ENCODE data around the gene MAP3K7. TPM values are rescaled to one million over a fixed set of nuclear protein-coding genes. Genes with fewer than 3 reads are reported as not detected.

Gene MAP3K7
- 16.4 TPM for total RNA-seq
- long read RNA-seq, full-length matches to known transcripts = 56 of 72 reads
- long read RNA-seq, partial matches to known transcripts = 1 of 72 reads
- long read RNA-seq, other reads (novel, unspliced or antisense) = 15 of 72 reads

GRCh38 chr6:90586836-90587638 lies at the start of gene MAP3K7:
Gene MAP3K7, minus strand, starts transcription at chr6:90587072. Its CDS starts 189 bp downstream, at chr6:90586883.
- intact Hi-C loops (cut with micrococcal nuclease) = no loop called here
- DNase-seq = peak; percentile 92
- peak; percentile 98 for ATAC-seq

- intact Hi-C loops (cut with micrococcal nuclease) = no loop called here
- ATAC-seq = no peak
- DNase-seq = no peak
These were observed 44.2 kb upstream of the MAP3K7 start for GRCh38 chr6:90631046-90631445.

GRCh38 chr6:90621581-90621980 lies 34.7 kb upstream of the MAP3K7 start:
- no peak for ATAC-seq
- intact Hi-C loops (cut with micrococcal nuclease) = no loop called here

GRCh38 chr6:90619221-90619620 lies 32.3 kb upstream of the MAP3K7 start:
- intact Hi-C loops (cut with micrococcal nuclease) = no loop called here
- no peak for ATAC-seq
- no peak for DNase-seq

More at GRCh38 chr6:90621581-90621980, 34.7 kb upstream of the MAP3K7 start:
- DNase-seq = no peak

- DNase-seq = no peak
- intact Hi-C loops (cut with micrococcal nuclease) = no loop called here
- ATAC-seq = no peak
These were observed 25.4 kb upstream of the MAP3K7 start for GRCh38 chr6:90612313-90612680.

GRCh38 chr6:90611543-90612312 lies 24.9 kb upstream of the MAP3K7 start:
- DNase-seq = peak; percentile 25
- intact Hi-C loops (cut with micrococcal nuclease) = no loop called here
- ATAC-seq = no peak

GRCh38 chr6:90610751-90611542 lies 24.1 kb upstream of the MAP3K7 start:
- ATAC-seq (peak; percentile 93), DNase-seq (peak; percentile 60)
- intact Hi-C loops (cut with micrococcal nuclease) = no loop called here

GRCh38 chr6:90610301-90610750 lies 23.5 kb upstream of the MAP3K7 start:
- DNase-seq (no peak), ATAC-seq (peak; percentile 33)
- intact Hi-C loops (cut with micrococcal nuclease) = no loop called here

GRCh38 chr6:90605749-90606340 lies 19.0 kb upstream of the MAP3K7 start:
- intact Hi-C loops (cut with micrococcal nuclease) = no loop called here
- ATAC-seq = no peak
- DNase-seq = no peak

GRCh38 chr6:90604546-90604945 lies 17.7 kb upstream of the MAP3K7 start:
- ATAC-seq = no peak
- DNase-seq = no peak
- intact Hi-C loops (cut with micrococcal nuclease) = no loop called here

- intact Hi-C loops (cut with micrococcal nuclease) = no loop called here
These were observed 12.3 kb upstream of the MAP3K7 start for GRCh38 chr6:90599151-90599550.

GRCh38 chr6:90598192-90598951 lies 11.5 kb upstream of the MAP3K7 start:
- no peak for ATAC-seq
- no peak for DNase-seq
- intact Hi-C loops (cut with micrococcal nuclease) = no loop called here

More at GRCh38 chr6:90599151-90599550, 12.3 kb upstream of the MAP3K7 start:
- ATAC-seq (no peak), DNase-seq (no peak)

- no peak for DNase-seq
- intact Hi-C loops (cut with micrococcal nuclease) = no loop called here
- ATAC-seq = no peak
These were observed 10.2 kb upstream of the MAP3K7 start for GRCh38 chr6:90596967-90597539.

- intact Hi-C loops (cut with micrococcal nuclease) = no loop called here
- ATAC-seq (no peak), DNase-seq (no peak)
These were observed 9.0 kb upstream of the MAP3K7 start for GRCh38 chr6:90595854-90596253.

GRCh38 chr6:90586546-90586835 lies 381 bp downstream of the MAP3K7 start:
- intact Hi-C loops (cut with micrococcal nuclease) = no loop called here
- DNase-seq (no peak), ATAC-seq (peak; percentile 37)

- intact Hi-C loops (cut with micrococcal nuclease) = no loop called here
- DNase-seq (no peak), ATAC-seq (no peak)
These were observed 2.1 kb downstream of the MAP3K7 start for GRCh38 chr6:90584636-90585255.

- DNase-seq (no peak), ATAC-seq (no peak)
- intact Hi-C loops (cut with micrococcal nuclease) = no loop called here
These were observed 2.9 kb downstream of the MAP3K7 start for GRCh38 chr6:90583836-90584481.

Measured in left ventricle myocardium superior (tissue), 1 donor.